CD4-positive, alpha-beta T cell treated with Interleukin-17A for 4 hours (primary cell): ENCODE results near the gene SDK1.
"Not testable (repeated sequence)": the region's sequence is repeated elsewhere in the genome, so short reads cannot be mapped to it uniquely, and the experiment has no call there.

Experiments
- DNase-seq: peaks from one replicate; pipeline ENCODE4 v3.0.0-alpha.2; 2020; ENCODE audit warnings: mixed read lengths

The SDK1 gene

DNA sequence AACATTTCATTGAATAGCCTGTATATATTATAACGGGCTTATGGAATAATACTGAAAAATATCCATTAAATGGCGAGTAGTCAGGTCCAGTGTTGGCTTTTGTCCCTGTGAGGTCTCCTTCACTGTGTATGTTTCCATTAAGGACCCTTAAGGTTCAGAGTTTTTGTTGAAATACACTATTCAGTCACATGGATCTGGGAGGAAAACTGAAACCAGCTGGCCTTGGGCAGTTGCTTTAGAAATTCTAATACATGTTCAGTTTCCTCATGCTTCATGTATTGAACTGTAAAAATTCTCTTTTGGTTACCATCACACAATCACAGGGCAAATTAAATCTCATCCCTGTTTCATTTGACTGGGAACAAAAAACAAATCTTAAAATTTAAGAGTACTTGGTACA is 447.3 kb downstream of the SDK1 start:
- DNase-seq = no peak

DNA sequence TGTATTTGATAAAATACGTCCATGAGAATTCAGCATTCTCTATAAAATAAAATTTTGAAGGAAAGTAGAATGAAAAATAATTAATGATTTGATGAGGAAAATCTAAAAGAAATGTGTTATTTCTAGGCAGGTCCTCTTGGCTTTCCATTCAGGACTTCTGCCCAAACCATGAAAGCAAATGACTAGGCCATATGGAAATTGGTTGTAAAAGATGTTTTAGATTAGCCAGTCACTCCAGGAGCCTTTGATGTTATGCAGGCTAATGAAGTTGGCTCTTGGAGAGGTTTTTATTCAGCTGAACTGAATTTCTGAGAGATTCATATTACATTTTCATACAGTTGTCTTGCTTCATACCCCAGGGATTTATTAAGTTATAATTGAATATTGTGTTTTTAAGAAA is 452.8 kb downstream of the SDK1 start:
- DNase-seq = no peak

DNA sequence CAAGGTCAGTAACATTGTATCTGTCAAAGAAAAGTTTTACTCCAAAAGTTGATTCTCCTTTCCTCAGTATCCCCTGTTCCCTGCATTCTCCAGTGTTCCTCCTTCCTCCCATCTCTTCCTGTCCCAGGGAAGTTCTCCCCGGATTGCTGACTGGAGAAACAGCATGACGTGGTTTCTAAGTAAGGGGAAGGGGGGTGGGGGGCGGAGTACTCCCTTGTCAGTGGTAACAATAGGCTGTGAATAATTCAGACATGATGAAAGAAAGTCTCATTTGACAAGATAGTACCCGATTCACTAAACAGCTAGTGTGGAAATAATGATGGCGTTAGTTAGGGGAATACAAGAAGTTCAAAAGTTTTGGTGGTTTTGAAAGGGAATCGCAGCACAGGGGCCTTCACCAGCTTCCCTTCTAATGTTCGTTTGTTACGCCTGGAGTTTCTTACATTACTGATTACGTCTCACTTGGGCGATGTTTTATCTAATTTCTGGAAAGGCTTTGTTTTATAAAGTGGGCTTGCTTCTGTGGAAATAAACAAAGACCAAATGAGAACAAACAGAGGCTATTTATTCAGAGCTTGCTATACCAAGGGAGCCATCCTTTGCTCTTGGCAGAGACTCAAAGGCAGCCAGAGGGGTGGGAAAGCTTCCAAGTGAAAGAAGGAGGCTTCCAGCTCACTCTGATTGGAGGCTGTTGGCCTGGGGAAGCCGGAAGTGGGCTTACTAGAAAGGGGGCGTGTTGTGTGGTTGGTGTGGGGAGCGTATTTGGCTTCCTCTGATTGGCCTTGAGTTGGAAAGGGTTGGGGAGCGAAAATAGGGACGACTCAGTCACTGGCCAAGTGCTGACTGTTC is 453.7 kb downstream of the SDK1 start:
- no peak for DNase-seq

DNA sequence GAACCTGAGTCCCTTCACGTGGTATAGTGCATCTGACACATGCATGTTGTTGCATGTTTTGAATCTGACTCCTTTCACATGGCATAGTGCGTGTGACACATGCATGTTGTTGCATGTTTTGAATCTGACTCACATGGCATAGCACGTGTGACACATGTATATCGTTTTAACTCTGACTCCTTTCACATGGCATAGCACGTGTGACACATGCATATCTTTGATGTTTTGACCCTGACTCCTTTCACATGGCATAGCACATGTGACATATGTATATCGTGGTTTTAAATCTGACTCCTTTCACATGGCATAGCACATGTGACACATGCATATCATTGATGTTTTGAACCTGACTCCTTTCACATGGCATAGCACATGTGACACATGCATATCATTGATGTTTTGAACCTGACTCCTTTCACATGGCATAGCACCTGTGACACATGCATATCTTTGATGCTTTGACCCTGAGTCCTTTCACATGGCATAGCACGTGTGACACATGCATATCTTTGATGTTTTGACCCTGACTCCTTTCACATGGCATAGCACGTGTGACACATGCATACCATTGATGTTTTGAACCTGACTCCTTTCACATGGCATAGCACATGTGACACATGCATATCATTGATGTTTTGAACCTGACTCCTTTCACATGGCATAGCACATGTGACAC is 454.9 kb downstream of the SDK1 start:
- not testable (repeated sequence) for DNase-seq

DNA sequence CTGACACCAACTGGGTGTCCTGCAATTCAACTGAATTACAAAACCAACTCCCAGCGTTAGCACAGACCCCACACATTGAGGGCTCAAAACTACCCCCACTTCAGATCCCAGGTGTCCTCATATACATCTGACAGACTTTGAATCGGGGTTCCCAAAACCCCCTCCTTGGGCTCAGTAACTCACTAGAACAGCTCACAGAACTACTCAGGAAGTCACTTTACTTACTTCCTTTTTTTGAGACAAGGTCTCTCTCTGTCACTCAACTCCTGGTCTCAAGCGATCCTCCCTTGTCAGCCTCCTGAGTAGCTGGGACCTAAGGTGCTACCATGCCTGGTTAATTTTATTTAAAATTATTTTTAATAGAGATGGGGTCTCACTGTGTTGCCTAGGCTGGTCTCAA is 456.0 kb downstream of the SDK1 start:
- no peak for DNase-seq

DNA sequence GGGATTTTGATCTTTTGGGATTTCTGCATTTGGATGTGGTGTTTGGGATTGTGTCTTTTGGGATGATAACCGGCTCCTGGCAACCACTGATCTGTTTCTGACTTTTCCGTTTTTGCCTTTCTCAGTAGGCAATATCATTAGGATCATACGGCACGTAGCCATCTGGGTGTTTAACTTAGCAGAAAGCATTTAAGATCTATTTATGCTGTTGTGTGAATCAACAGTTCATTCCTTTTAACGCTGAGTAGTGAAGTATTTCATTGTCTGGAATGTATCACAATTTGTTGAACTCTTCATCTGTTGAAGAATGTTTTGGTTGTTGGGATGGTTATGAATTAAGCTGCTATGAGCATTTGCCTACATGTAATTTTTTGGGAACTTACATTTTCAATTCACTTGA is 459.6 kb downstream of the SDK1 start:
- no peak for DNase-seq

DNA sequence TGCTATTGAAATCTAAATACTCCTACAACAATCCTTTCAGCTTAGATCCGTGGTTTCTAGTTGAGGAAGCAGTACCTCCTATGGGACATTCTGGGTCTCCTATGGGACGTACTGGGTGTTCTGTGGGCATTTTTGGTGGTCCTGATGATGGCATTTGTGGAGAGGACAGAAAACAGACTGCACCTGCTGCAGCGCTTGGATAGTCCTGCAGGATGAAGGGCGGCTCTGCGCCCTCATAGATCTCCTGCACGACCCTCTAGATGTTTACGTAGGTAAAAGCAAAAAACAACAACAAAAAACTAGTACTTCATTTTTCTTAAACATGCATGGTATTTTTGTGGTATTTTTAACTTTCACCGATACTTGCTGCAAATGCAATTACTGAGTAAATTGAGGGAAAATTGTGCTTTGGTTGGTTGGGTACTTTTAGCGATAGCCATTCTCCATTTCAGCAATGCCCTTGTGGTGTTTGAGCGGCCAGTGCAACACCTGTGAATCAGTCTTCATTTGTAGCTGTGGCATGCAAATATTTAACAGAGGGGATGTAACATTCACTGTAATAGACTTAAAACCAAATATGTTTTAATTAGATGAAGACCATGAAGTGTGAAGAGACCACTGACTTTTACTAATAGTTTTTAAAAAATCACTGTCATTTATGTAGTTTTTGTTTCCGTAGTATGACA is 461.2 kb downstream of the SDK1 start:
- no peak for DNase-seq

DNA sequence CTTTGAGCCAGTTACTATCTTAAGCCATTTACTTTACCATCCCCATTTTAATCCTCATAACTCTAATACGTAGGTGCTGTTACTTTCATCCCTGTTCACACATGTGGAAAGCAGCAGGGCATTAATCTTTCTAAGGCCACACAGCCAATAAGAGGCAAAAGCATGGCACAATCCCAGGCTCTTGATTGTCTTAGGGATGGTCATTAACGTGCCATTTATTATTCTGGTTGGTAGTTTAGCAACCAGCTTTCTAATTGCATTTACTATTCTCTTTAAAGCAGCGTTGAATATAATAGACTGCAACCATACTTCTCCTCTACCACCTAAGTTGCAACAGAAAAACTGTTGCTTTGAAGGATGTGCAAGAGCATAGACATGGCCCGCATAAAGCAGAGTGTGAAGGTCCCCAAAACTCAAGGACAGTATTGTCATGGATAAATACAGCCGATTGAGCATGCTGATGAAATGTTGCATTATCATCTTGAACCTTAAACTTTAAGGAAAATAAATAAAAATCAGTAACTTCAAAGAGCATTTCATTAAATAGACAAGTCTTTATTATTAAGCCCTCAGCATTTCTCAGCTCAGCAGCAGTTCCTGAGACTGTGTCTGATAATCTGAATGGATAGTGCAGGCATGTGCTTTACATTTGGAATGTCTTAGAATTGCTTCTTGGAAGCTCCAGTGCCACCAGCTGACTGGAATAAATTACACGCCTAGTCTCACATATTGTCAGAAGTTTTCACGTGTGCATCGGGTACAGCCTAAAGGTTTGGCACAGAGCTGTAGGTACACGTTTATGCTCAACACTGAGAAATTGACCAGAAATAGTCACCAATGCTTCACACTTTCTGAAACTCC is 467.1 kb downstream of the SDK1 start:
- DNase-seq = no peak

DNA sequence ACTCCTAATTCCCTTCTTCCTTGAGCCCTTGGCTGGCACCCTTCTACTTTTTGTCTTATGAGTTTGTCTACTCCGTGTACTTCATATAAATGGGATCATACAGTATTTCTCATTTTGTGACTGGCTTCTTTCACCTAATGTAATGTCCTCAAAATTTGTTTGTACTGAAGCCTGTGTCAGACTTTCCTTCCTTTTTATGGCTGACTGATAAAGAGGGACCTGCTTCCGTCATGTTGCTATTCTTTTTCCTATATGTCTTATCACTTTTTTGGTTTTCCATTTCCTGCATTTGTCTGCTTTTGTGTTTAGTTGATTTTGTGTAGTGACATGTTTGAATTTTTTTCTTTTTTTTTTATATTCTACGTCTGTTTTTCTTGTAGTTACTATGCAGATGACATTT is 470.9 kb downstream of the SDK1 start:
- no peak for DNase-seq

DNA sequence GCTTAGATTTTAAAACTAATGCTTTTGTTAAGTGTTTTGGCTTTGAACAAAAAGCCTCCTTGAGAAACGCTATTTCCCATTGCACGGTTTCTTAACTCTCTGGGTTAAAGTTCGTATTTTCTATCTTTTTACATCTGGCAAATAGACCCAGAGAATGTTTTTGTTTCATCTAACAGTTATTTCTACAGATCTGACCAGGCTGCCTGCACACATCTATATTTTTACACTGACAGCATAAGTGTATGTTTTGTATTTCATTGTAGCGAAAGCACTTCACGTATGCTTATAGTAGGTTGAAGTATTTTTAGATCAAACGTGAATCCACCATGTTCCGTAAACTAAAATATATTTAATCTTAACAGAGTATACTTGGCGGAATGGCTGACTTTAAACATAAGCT is 477.3 kb downstream of the SDK1 start:
- no peak for DNase-seq

DNA sequence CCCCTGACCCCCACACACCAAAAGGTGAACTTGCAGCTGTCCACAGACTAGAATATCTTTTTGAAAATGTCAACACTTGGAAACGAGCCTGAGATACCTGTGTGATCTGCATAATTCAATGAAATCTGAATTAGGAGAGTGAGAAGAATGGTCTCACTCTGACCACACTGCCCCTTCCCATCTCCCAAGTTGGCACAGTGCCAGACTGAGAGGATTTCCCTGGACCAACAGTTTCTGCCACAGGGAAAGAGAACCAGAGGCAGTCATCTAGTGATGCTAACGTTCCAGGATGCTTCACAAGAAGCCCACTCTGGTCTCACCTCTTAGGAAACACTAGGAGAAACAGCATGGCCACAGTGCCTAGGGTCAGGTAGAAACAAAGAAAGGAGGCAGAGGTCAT is 479.0 kb downstream of the SDK1 start:
- DNase-seq = no peak

DNA sequence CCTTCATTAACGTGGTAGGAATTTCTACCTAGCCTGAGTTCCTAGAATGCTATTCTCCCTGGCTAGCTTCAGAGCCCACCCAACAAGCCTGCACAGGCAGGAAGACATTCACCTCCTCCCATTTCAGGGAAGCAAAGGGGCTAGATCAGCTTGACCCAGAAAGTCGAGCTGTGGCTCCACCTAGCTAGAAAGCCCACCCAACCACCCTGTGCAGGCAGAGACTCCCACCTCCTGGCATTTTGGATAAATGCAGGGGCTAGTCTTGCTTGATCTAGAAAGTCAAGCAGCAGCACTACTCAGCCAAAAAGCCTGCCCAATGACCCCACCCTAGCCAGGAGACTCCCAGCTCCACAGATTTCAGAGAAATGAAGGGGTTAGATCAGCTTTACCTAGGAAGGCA is 479.5 kb downstream of the SDK1 start:
- no peak for DNase-seq

DNA sequence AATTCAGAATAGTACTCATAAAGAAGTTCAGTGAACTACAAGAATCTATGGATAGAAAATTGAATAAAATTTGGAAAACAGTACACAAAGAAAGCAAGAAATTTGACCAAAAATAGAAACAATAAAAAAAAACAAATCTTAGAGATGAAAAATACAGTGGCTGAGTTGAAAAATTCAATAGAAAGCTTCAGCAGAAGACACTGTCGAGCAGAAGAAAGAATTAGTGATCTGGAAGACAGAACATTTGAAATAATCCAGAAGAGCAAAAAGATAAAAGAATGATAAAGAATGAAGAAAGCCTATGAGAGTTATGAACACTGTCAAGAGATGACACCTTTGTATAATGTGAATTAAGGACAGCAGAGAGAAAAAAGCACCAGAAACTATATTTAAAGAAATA is 480.6 kb downstream of the SDK1 start:
- no peak for DNase-seq

DNA sequence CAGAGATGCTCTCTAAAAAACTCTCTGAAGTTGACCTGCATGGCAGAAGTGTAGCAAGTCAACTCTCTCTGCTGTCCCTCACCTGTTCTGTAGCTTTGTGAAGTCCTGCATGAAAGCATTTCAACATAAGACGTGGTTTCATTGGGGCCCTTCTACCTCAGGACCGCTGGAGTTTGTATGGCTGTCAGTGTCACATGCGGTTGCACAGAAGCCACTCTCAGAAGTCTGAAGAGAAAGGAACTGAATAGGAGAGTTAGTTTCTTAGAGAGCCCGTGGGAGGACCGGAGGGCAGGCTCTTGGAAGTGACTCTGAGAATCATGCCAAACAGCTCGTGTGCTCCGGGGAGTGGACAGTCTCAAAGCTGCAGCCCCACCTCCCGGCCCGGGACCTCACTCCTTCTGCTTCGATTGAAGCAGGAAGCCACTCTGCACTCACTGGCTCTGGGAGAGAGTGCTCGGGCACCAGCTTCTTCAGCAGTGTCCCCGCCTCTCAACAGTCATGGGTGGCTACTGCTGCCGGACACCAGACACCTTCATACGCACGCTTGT is 486.7 kb downstream of the SDK1 start:
- DNase-seq = no peak

DNA sequence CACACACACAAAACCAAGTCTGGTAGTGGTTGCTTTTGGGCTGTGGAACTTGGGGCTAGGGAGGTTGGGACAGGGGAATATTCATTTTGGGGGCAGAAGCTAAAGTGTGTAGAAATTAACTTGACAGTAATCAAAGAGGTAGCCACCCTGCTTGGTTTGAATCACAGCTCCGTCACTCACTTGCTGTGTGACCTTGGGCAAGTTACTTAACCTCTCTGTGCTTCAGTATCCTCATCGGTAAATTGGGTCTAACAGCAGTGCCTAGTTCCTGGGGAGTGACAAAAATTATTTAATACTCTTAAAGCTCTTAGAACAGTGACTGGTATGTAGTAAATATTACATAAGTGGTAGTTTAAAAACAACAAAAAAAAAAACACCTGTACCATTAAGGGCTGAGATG is 489.8 kb downstream of the SDK1 start:
- DNase-seq = no peak

DNA sequence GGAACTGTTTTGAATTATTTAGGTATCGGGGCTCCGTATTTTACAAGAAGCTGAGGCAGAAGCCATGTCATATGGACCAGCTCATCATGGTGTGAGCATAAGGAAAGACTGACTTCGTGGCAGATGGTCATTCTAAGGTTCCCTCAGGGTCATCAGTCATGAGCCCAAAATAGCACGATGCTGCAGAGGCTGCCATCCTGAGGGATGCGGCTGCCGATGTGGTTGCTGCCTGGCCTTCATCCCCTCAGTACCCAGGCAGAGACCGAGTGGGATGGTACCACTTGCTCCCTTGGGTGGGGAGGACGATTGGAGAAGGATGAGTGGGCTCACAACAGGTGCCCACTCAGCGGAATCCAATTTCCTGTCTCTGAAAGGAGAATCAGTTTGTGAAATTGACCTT is 490.3 kb downstream of the SDK1 start:
- no peak for DNase-seq

DNA sequence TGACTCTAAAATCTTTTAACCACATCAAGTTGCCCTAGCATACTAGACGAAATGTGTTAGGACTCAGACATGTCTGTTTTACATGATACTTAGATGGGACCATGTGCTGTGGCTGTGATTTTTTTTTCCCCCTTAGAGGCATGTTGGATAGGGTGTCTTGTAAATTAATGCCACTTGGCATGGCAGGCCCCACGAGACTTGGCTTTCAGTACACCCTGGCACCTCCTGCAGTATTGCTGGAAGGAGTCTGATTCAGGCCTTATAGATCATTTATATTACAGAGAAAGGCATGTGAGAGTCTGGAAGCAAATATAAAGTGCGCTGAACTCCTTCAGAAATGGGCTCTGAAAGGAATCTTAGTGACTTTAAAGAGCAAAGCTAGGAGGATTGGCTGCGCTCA is 494.1 kb downstream of the SDK1 start:
- DNase-seq = no peak

DNA sequence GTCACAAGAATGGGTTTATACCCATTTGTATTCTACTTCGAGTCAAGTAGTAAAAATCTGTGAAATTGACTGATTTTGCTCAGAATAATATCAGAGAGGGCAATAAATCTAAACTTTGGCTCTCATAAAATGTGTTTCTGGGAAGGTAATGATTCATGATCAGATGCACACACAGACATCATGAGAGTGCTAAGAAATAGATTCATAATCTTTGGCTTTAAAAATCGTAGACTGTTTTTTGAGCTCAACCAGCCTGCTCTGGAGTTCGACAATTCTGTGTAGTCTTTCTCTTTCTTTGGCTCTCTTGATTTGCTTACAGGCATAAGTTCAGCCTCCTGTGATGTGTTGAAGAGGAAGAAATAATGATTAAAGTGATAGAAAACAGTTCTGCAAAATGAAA is 494.7 kb downstream of the SDK1 start:
- no peak for DNase-seq

DNA sequence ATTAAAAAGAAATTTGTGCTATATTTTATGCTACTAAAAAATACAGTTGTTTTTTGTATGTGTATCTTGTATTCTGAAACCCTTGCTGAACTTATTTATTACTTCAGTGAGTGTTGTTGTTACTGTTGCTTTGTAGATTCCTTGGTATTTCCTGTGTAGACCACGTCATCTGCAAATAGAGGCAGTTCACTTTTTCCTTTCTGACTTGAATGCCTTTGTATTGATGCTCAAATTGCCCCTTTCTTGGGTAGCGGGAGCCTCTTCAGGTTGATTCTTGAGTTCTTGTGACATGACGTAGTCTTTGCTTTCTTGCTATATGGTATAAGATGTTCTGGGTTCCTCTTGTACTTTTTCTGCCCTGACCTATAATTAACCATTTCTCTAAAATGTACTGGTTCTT is 504.1 kb downstream of the SDK1 start:
- no peak for DNase-seq

DNA sequence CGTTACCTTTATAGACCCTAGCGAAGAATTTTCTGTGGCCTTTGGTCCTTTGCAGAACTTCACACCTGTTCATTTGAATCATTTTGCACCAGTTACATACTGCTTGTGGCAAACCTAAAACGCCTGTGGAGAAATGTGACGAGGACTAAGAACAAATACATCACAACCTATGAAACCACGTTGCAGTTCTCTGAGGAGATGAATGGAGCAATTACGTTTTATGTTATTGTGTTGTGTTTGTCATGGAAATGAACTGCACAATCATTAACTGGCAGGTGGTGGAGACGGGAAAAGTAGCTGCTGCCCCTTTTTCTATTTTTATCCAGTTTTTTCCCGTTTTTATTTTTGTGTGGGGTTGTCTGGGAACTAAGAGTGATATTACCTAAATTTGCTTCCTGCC is 505.5 kb downstream of the SDK1 start:
- no peak for DNase-seq

DNA sequence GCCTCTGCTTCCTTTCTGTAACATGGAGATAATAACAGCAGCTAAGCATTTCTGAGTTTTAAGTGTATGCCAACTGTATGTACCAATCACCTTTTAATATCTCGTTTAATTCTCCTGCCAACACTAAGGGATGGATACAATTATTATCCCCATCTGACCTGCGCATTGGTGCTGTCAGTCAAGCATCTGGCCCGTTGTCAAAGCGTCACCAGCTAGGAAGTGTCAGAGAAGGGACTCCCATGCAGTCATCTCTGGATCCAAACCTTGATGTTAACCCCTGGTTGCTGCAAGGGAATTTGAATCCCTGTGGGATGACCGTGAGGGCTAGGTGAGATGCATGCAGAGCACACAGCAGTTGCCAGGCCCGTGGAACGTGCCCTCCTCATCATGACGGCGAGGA is 506.8 kb downstream of the SDK1 start:
- DNase-seq = no peak

DNA sequence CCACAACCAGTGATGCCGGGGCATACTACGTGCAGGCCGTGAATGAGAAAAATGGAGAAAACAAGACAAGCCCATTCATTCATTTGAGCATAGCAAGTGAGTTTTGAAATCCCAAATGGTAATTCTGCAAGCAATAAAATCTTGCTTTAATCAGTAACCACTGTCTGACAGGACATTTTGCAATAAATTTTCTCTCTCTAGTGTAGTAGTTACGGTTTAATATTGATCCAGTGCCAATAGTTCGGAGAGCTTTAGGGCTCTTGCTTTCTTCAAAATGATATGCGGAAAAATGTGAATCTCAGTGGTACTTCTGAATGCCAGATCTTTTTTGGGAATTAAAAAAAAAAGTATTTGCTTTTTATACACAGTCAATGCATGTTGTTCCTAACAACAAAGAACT is 520.4 kb downstream of the SDK1 start:
- no peak for DNase-seq

DNA sequence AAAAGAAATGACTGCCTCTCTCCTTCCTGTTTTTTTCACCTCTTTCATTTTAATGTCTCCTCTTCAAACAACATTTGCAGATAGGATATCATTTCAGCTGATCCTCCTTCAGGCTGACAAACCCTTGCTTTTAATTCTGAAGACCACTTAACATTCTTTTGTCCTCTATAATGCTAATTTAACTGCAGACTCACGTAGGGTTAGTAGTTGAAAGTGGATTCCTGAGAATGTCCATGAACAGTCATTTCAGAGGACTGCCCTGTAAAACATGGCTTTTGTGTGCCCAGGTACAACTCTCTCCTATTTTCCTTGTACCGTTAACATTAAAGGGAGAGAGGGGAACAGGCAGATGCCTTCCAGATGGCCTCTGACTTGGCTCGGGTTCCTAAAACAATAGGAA is 524.4 kb downstream of the SDK1 start:
- DNase-seq = no peak
